Right lobe of liver (tissue), 4 donors: Measurements from ENCODE around the gene RECK.

ENCODE experiments used
- POLR2A ChIP-seq: fragments of 450-650 bp; IDR thresholded peaks from one replicate; pipeline ENCODE4 v1.6.1; 2017; ENCODE audit warnings: antibody characterized with exemption, mild to moderate bottlenecking
- TF ChIP-seq, protein P1 (sequence below), 4 donors: fragments of 200-600 bp in 3 of 4; fragments of 450-650 bp in 1 of 4; IDR thresholded peaks; one replicate each; pipeline versions ENCODE4 v1.5.1 to v1.8.0; 2016 to 2022; ENCODE audit warnings: antibody characterized with exemption in 4 of 4, mild to moderate bottlenecking in 2 of 4
- donor health status: DM: no; HTN: no; CAD: no.
- donor health status: DM: no; HTN: no; CAD: no.
- donor health status: DM: no; HTN: yes; CAD: no.

GRCh38 chr9:36129139-36129538, 92.4 kb downstream of the RECK start:
- no peak for TF ChIP-seq POLR2A
- TF ChIP-seq, protein P1, sequence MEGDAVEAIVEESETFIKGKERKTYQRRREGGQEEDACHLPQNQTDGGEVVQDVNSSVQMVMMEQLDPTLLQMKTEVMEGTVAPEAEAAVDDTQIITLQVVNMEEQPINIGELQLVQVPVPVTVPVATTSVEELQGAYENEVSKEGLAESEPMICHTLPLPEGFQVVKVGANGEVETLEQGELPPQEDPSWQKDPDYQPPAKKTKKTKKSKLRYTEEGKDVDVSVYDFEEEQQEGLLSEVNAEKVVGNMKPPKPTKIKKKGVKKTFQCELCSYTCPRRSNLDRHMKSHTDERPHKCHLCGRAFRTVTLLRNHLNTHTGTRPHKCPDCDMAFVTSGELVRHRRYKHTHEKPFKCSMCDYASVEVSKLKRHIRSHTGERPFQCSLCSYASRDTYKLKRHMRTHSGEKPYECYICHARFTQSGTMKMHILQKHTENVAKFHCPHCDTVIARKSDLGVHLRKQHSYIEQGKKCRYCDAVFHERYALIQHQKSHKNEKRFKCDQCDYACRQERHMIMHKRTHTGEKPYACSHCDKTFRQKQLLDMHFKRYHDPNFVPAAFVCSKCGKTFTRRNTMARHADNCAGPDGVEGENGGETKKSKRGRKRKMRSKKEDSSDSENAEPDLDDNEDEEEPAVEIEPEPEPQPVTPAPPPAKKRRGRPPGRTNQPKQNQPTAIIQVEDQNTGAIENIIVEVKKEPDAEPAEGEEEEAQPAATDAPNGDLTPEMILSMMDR (IDR thresholded peaks at IDR 0.05): no peak
